ENCODE data around the gene TCF25.
A peak's percentile ranks its signal among the peaks of the same experiment; 100 is the strongest.

TCF25 gene

DNA sequence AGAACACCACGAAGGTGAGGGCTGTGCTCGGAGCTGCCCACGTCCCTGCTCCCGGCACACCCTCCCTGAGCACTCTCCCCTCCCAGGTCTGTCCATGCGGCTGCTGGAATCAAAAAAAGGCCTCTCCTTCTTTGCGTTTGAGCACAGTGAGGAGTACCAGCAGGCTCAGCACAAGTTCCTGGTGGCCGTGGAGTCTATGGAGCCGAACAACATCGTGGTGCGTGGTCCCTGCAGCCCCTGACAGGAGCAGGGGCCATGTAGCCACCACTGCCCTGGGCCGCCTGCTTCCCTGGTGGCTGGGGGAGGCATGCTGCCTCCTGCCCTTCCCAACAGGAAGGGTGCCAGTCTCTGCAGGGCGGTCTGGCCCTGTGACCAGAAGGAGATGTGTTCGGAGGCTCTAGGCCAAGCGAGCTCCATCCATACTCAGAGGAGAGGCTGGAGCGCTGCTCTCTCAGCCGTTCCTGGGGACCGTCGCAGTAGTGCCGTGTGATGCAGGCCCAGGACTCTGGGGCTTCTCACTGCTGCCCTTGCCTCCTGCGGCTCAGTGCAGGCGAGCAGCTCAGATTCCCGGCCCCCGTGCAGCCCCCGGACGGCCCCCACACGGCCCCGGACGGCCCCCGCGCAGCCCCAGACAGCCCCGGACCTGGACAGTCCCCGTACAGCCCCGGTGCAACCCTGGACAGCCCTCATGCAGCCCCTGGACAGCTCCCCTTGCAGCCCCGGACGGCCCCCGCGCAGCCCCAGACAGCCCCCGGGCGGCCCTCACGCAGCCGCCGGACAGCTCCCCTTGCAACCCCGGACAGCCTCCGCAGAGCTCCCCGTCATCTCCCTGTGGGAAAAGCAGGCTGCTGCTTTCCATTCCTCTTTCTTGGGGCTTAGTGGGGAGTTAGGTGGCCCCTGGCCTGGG, 20.5 kb downstream of the TCF25 start:
- TF ChIP-seq, protein P1, sequence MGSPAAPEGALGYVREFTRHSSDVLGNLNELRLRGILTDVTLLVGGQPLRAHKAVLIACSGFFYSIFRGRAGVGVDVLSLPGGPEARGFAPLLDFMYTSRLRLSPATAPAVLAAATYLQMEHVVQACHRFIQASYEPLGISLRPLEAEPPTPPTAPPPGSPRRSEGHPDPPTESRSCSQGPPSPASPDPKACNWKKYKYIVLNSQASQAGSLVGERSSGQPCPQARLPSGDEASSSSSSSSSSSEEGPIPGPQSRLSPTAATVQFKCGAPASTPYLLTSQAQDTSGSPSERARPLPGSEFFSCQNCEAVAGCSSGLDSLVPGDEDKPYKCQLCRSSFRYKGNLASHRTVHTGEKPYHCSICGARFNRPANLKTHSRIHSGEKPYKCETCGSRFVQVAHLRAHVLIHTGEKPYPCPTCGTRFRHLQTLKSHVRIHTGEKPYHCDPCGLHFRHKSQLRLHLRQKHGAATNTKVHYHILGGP (tag by site-specific recombination; IDR thresholded peaks at IDR 0.05), result no peak
- TF ChIP-seq, protein P2, sequence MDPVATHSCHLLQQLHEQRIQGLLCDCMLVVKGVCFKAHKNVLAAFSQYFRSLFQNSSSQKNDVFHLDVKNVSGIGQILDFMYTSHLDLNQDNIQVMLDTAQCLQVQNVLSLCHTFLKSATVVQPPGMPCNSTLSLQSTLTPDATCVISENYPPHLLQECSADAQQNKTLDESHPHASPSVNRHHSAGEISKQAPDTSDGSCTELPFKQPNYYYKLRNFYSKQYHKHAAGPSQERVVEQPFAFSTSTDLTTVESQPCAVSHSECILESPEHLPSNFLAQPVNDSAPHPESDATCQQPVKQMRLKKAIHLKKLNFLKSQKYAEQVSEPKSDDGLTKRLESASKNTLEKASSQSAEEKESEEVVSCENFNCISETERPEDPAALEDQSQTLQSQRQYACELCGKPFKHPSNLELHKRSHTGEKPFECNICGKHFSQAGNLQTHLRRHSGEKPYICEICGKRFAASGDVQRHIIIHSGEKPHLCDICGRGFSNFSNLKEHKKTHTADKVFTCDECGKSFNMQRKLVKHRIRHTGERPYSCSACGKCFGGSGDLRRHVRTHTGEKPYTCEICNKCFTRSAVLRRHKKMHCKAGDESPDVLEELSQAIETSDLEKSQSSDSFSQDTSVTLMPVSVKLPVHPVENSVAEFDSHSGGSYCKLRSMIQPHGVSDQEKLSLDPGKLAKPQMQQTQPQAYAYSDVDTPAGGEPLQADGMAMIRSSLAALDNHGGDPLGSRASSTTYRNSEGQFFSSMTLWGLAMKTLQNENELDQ (tag by site-specific recombination; IDR thresholded peaks at IDR 0.05; ENCODE audit: low read depth), result no peak
- TF ChIP-seq, protein P3, sequence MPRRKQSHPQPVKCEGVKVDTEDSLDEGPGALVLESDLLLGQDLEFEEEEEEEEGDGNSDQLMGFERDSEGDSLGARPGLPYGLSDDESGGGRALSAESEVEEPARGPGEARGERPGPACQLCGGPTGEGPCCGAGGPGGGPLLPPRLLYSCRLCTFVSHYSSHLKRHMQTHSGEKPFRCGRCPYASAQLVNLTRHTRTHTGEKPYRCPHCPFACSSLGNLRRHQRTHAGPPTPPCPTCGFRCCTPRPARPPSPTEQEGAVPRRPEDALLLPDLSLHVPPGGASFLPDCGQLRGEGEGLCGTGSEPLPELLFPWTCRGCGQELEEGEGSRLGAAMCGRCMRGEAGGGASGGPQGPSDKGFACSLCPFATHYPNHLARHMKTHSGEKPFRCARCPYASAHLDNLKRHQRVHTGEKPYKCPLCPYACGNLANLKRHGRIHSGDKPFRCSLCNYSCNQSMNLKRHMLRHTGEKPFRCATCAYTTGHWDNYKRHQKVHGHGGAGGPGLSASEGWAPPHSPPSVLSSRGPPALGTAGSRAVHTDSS (tag by site-specific recombination; IDR thresholded peaks at IDR 0.05), result no peak
- POLR2A ChIA-PET, result interaction anchor here (0.6 to 1.0 kb wide), 2 partner anchors 21 to 56 kb away, joined by 5 read pairs; partner anchors contain the start of gene TCF25
- Histone ChIP-seq H3K36me3 (ENCODE audit: control insufficient read depth in 2 of 2, insufficient read depth in 1 of 2, low read length in 2 of 2) (peaks cover 13 to 87% of the 10 kb centered on the region in 2 experiments; a peak in 2 of 3 replicates), H3K27ac (ENCODE audit: extremely low read depth, low read depth, low read length) (no peak overlapping the region), H3K4me3 (ENCODE audit: low read depth, low read length) (no peak overlapping the region), H3K9me3 (ENCODE audit: control insufficient read depth, insufficient read depth, low read depth, low read length) (no peaks in the 10 kb centered on the region), H3K4me1 (ENCODE audit: control insufficient read depth, insufficient read depth, low read length) (no peaks in the 10 kb centered on the region)
- CTCF ChIA-PET, result interaction anchor here (1.2 kb wide), 1 partner anchor 187 kb away, joined by 3 read pairs; no protein-coding TSS in a partner anchor

DNA sequence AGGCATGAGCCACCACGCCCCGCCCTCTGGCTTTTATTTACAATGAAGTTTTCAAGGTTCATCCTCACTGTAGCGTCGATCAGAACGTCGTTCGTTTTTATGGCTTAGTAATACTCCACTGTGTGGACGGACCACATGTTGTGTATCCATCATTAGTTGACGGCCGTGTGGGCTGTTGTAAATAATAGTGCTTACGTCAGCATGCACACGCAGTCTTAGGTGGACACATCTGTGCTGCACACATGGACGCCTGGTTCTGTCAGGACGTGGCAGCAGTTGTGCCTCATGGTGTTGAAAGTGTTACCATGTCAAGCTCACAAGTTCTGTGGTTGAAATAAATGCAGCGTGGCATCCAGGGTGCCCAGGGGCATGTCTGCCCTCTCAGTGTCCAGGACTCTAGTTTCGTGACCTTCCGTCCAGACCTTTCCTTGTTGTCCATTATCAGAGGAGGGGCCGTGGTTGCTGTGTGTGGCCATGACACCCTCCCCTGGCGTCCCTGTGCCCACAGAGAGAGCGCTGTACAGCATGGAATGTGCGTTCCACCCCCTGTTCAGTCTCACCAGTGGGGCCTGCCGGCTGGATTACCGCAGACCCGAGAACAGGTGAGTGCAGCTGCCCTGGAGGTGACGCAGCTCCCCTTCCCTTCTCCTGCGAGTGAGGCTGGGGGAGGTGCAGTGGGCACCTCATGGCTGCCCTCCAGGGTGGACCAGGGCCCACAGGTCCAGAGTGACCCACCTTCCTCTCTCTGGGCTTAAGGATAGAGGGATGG, 22.3 kb downstream of the TCF25 start:
- no peak overlapping the region for H3K4me3 ChIP-seq (ENCODE audit: low read depth, low read length)
- peaks cover 4 to 92% of the 10 kb centered on the region in 2 experiments; a peak in 2 of 3 replicates for H3K36me3 ChIP-seq (ENCODE audit: control insufficient read depth in 2 of 2, insufficient read depth in 1 of 2, low read length in 2 of 2)
- no peaks in the 10 kb centered on the region for H3K9me3 ChIP-seq (ENCODE audit: control insufficient read depth, insufficient read depth, low read depth, low read length)
- 0 out of 2 replicates have a peak, but pooled peaks have one; percentile 22 for TF ChIP-seq ZNF146 (tag by site-specific recombination; IDR thresholded peaks at IDR 0.05)
- no peak for TF ChIP-seq ZNF335 (tag by site-specific recombination; conservative IDR thresholded peaks at IDR 0.05)
- TF ChIP-seq, protein P4, sequence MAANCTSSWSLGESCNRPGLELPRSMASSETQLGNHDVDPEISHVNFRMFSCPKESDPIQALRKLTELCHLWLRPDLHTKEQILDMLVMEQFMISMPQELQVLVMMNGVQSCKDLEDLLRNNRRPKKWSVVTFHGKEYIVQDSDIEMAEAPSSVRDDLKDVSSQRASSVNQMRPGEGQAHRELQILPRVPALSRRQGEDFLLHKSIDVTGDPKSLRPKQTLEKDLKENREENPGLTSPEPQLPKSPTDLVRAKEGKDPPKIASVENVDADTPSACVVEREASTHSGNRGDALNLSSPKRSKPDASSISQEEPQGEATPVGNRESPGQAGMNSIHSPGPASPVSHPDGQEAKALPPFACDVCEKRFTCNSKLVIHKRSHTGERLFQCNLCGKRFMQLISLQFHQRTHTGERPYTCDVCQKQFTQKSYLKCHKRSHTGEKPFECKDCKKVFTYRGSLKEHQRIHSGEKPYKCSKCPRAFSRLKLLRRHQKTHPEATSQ (tag by site-specific recombination; IDR thresholded peaks at IDR 0.05), result no peak
- no peak for TF ChIP-seq ZNF169 (tag by site-specific recombination; IDR thresholded peaks at IDR 0.05)
- TF ChIP-seq MEIS1 (CRISPR knock-in tag; IDR thresholded peaks at IDR 0.05; ENCODE audit: borderline replicate concordance), result no peak
- TF ChIP-seq ZNF571 (tag by site-specific recombination; IDR thresholded peaks at IDR 0.05), result no peak
- H3K27ac ChIP-seq (ENCODE audit: extremely low read depth, low read depth, low read length), result no peak overlapping the region
- CTCF ChIA-PET, result interaction anchor here (1.6 kb wide), 1 partner anchor 14 kb away, joined by 9 read pairs; no protein-coding TSS in a partner anchor
- H3K4me1 ChIP-seq (ENCODE audit: control insufficient read depth, insufficient read depth, low read length), result no peaks in the 10 kb centered on the region
- POLR2A ChIA-PET, result no interaction called here

DNA sequence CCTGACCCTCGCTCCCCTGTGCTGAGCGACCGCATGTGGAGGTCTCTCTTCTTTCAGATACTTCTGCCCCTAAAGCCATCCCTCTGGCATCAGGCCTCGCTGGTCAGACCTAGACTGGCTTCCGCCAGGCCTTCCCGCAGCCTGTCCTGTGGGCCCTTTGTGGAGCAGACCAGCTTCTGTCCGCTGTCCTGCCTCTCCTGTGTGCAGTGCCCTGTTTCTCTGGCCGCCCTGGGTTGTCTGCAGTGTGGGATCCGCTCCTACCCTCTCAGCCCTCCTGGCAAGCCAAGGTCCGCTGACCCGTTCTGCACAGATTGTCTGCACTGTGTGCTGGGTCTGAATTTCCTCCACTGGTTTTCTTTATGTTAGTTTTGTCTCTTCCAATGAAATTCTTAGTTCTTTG, 23.8 kb downstream of the TCF25 start:
- ChIA-PET POLR2A (interaction anchor here (0.5 kb wide), 1 partner anchor 107 kb away, joined by 3 read pairs; no protein-coding TSS in a partner anchor), CTCF (interaction anchor here (0.8 to 1.0 kb wide), 2 partner anchors 9 to 13 kb away, joined by 3 to 4 read pairs; no protein-coding TSS in a partner anchor)
- no peak overlapping the region for H3K4me3 ChIP-seq (ENCODE audit: low read depth, low read length)
- H3K36me3 ChIP-seq (ENCODE audit: control insufficient read depth in 2 of 2, insufficient read depth in 1 of 2, low read length in 2 of 2), result peaks cover 4 to 82% of the 10 kb centered on the region in 2 experiments; a peak in 2 of 3 replicates
- no peak overlapping the region for H3K27ac ChIP-seq (ENCODE audit: extremely low read depth, low read depth, low read length)
- no peaks in the 10 kb centered on the region for H3K4me1 ChIP-seq (ENCODE audit: control insufficient read depth, insufficient read depth, low read length)
- no peaks in the 10 kb centered on the region for H3K9me3 ChIP-seq (ENCODE audit: control insufficient read depth, insufficient read depth, low read depth, low read length)
- TF ChIP-seq KLF8 (tag by site-specific recombination; IDR thresholded peaks at IDR 0.05) (no peak), PRDM1 (tag by site-specific recombination; IDR thresholded peaks at IDR 0.05) (no peak), ZNF560 (tag by site-specific recombination; IDR thresholded peaks at IDR 0.05; ENCODE audit: borderline replicate concordance) (no peak), ZNF610 (tag by site-specific recombination; IDR thresholded peaks at IDR 0.05; ENCODE audit: borderline replicate concordance) (no peak), ZFP69B (tag by site-specific recombination; IDR thresholded peaks at IDR 0.05) (no peak), ZNF423 (tag by site-specific recombination; IDR thresholded peaks at IDR 0.05) (no peak), ZNF174 (tag by site-specific recombination; IDR thresholded peaks at IDR 0.05) (no peak), ZNF623 (tag by site-specific recombination; IDR thresholded peaks at IDR 0.05) (no peak), ZNF660 (tag by site-specific recombination; IDR thresholded peaks at IDR 0.05) (no peak)
- TF ChIP-seq, protein P5, sequence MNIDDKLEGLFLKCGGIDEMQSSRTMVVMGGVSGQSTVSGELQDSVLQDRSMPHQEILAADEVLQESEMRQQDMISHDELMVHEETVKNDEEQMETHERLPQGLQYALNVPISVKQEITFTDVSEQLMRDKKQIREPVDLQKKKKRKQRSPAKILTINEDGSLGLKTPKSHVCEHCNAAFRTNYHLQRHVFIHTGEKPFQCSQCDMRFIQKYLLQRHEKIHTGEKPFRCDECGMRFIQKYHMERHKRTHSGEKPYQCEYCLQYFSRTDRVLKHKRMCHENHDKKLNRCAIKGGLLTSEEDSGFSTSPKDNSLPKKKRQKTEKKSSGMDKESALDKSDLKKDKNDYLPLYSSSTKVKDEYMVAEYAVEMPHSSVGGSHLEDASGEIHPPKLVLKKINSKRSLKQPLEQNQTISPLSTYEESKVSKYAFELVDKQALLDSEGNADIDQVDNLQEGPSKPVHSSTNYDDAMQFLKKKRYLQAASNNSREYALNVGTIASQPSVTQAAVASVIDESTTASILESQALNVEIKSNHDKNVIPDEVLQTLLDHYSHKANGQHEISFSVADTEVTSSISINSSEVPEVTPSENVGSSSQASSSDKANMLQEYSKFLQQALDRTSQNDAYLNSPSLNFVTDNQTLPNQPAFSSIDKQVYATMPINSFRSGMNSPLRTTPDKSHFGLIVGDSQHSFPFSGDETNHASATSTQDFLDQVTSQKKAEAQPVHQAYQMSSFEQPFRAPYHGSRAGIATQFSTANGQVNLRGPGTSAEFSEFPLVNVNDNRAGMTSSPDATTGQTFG (tag by site-specific recombination; IDR thresholded peaks at IDR 0.05; ENCODE audit: borderline replicate concordance), result no peak

All from HEK293 (cell line).